HCT116 (cell line): ENCODE results near the gene CALHM4.

Experiments used
- POLR2A ChIP-seq: IDR thresholded peaks from 2 replicates; pipeline ENCODE4 v1.7.0; 2011; ENCODE audit warnings: borderline replicate concordance; ENCODE audit not compliant: insufficient read depth, insufficient read length; ENCODE audit errors: extremely low read depth
- POLR2AphosphoS5 ChIP-seq: IDR thresholded peaks from 2 replicates; pipeline ENCODE4 v1.6.1; 2011; ENCODE audit warnings: mild to moderate bottlenecking, low read depth, low read length, moderate library complexity
- RAD21 ChIP-seq: IDR thresholded peaks from 2 replicates; pipeline ENCODE4 v1.6.1; 2012; ENCODE audit warnings: low read depth, mild to moderate bottlenecking
- SP1 ChIP-seq: IDR thresholded peaks from 2 replicates; pipeline ENCODE4 v1.6.1; 2012; ENCODE audit warnings: low read depth
- TCF7L2 ChIP-seq: IDR thresholded peaks from 2 replicates; pipeline ENCODE4 v1.7.0; 2011; ENCODE audit warnings: borderline replicate concordance, inconsistent platforms; ENCODE audit not compliant: insufficient read depth, insufficient read length; ENCODE audit errors: extremely low read depth
- YY1 ChIP-seq: IDR thresholded peaks from 2 replicates; pipeline ENCODE4 v1.6.1; 2011; ENCODE audit warnings: low read length, low read depth, moderate library complexity, mild to moderate bottlenecking; ENCODE audit not compliant: insufficient replicate concordance; ENCODE audit errors: extremely low read depth
- TF ChIP-seq, protein P1 (sequence below), 3 experiments: fragments of 200-600 bp in 1 of 3; sonication (generic) in 1 of 3; IDR thresholded peaks in 2 of 3; conservative IDR thresholded peaks in 1 of 3; 2 replicates each; pipeline ENCODE4 v1.5.1; 2012 to 2017; ENCODE audit warnings: low read depth in 2 of 3, low read length in 2 of 3, antibody characterized with exemption in 1 of 3, borderline replicate concordance in 1 of 3, control low read depth in 1 of 3, mild to moderate bottlenecking in 1 of 3, mixed read lengths in 1 of 3, mixed run types in 1 of 3, moderate library complexity in 1 of 3; ENCODE audit not compliant: insufficient read depth in 1 of 3
- TF ChIP-seq, protein P2 (sequence below): IDR thresholded peaks from 2 replicates; pipeline ENCODE4 v1.6.1; 2012

GRCh38 chr6:116562614-116563013 lies 9.1 kb downstream of the CALHM4 start:
- no peak for TF ChIP-seq YY1
- no peak for TF ChIP-seq TCF7L2
- no peak for TF ChIP-seq POLR2AphosphoS5
- TF ChIP-seq RAD21: no peak
- TF ChIP-seq, protein P1, sequence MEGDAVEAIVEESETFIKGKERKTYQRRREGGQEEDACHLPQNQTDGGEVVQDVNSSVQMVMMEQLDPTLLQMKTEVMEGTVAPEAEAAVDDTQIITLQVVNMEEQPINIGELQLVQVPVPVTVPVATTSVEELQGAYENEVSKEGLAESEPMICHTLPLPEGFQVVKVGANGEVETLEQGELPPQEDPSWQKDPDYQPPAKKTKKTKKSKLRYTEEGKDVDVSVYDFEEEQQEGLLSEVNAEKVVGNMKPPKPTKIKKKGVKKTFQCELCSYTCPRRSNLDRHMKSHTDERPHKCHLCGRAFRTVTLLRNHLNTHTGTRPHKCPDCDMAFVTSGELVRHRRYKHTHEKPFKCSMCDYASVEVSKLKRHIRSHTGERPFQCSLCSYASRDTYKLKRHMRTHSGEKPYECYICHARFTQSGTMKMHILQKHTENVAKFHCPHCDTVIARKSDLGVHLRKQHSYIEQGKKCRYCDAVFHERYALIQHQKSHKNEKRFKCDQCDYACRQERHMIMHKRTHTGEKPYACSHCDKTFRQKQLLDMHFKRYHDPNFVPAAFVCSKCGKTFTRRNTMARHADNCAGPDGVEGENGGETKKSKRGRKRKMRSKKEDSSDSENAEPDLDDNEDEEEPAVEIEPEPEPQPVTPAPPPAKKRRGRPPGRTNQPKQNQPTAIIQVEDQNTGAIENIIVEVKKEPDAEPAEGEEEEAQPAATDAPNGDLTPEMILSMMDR (IDR thresholded peaks at IDR 0.05 in 2 of 3, conservative IDR thresholded peaks at IDR 0.05 in 1 of 3; ENCODE audit: borderline replicate concordance in 1 of 3, insufficient read depth in 1 of 3, low read depth in 2 of 3, low read length in 2 of 3): no peak
- TF ChIP-seq, protein P2, sequence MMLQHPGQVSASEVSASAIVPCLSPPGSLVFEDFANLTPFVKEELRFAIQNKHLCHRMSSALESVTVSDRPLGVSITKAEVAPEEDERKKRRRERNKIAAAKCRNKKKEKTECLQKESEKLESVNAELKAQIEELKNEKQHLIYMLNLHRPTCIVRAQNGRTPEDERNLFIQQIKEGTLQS: no peak
- no peak for TF ChIP-seq POLR2A
- no peak for TF ChIP-seq SP1
